ENCODE measurements around the gene TATDN2. TPM values are rescaled to one million over a fixed set of nuclear protein-coding genes. Genes with fewer than 3 reads are reported as not detected.

The TATDN2 gene
- total and polyA plus RNA-seq, 2 experiments from 2014 or later: 4.8 to 19.1 TPM

GRCh38 chr3:10278501-10278900 lies 30.2 kb downstream of the TATDN2 start:
- H3K27ac ChIP-seq (ENCODE audit: low read depth): no peak overlapping the region
- peaks cover 5% of the 10 kb centered on the region; the same call in 1 of the 2 replicates for H4K20me1 ChIP-seq (replicated peaks; ENCODE audit: insufficient read depth)
- no peaks in the 10 kb centered on the region for H3F3A ChIP-seq (replicated peaks; ENCODE audit: low read depth)
- peaks cover 5% of the 10 kb centered on the region for H3K27me3 Mint-ChIP-seq (ENCODE audit: insufficient read depth, low read depth, poor library complexity)
- H3K36me3 Mint-ChIP-seq (ENCODE audit: low read depth): peaks cover 47% of the 10 kb centered on the region
- no peak overlapping the region for H3K27ac Mint-ChIP-seq
- no peaks in the 10 kb centered on the region for H3K4me1 ChIP-seq (ENCODE audit: insufficient read depth)
- no peak overlapping the region for H3K4me3 ChIP-seq
- no peaks in the 10 kb centered on the region for H3K9me2 ChIP-seq (ENCODE audit: insufficient read depth)
- no peak for ATAC-seq
- no peak overlapping the region for H2AFZ ChIP-seq
- no peak for DNase-seq (ENCODE audit: low spot score)
- H3K27me3 ChIP-seq (ENCODE audit: insufficient read depth): no peaks in the 10 kb centered on the region
- H3K4me1 Mint-ChIP-seq: no peaks in the 10 kb centered on the region
- no peak overlapping the region for H3K4me2 ChIP-seq
- H3K79me2 ChIP-seq (replicated peaks; ENCODE audit: insufficient read depth): peaks cover 19% of the 10 kb centered on the region
- H3K9me3 Mint-ChIP-seq: no peaks in the 10 kb centered on the region
- peaks cover 10% of the 10 kb centered on the region; the same call in 1 of the 2 replicates for H3K36me3 ChIP-seq (ENCODE audit: insufficient read depth)
- TF ChIP-seq JUNB (IDR thresholded peaks at IDR 0.05; ENCODE audit: unreplicated experiment) (no peak), STAT1 (IDR thresholded peaks at IDR 0.05; ENCODE audit: unreplicated experiment) (no peak), NANOG (IDR thresholded peaks at IDR 0.05; ENCODE audit: borderline replicate concordance) (no peak), POLR2AphosphoS5 (IDR thresholded peaks at IDR 0.05; ENCODE audit: low read depth) (no peak), ZNF114 (CRISPR knock-in tag; IDR thresholded peaks at IDR 0.05) (no peak), CREB1 (CRISPR knock-in tag; IDR thresholded peaks at IDR 0.05; ENCODE audit: low read depth) (no peak), ZNF331 (CRISPR knock-in tag; IDR thresholded peaks at IDR 0.05; ENCODE audit: low read depth) (no peak), EZH2 (IDR thresholded peaks at IDR 0.05; ENCODE audit: low read depth, unreplicated experiment) (no peak), EZH2phosphoT487 (IDR thresholded peaks at IDR 0.05; ENCODE audit: unreplicated experiment) (no peak)
- TF ChIP-seq, protein P1, sequence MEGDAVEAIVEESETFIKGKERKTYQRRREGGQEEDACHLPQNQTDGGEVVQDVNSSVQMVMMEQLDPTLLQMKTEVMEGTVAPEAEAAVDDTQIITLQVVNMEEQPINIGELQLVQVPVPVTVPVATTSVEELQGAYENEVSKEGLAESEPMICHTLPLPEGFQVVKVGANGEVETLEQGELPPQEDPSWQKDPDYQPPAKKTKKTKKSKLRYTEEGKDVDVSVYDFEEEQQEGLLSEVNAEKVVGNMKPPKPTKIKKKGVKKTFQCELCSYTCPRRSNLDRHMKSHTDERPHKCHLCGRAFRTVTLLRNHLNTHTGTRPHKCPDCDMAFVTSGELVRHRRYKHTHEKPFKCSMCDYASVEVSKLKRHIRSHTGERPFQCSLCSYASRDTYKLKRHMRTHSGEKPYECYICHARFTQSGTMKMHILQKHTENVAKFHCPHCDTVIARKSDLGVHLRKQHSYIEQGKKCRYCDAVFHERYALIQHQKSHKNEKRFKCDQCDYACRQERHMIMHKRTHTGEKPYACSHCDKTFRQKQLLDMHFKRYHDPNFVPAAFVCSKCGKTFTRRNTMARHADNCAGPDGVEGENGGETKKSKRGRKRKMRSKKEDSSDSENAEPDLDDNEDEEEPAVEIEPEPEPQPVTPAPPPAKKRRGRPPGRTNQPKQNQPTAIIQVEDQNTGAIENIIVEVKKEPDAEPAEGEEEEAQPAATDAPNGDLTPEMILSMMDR (conservative IDR thresholded peaks at IDR 0.05; ENCODE audit: low read depth in 2 of 2): no peak
- TF ChIP-seq, protein P2, sequence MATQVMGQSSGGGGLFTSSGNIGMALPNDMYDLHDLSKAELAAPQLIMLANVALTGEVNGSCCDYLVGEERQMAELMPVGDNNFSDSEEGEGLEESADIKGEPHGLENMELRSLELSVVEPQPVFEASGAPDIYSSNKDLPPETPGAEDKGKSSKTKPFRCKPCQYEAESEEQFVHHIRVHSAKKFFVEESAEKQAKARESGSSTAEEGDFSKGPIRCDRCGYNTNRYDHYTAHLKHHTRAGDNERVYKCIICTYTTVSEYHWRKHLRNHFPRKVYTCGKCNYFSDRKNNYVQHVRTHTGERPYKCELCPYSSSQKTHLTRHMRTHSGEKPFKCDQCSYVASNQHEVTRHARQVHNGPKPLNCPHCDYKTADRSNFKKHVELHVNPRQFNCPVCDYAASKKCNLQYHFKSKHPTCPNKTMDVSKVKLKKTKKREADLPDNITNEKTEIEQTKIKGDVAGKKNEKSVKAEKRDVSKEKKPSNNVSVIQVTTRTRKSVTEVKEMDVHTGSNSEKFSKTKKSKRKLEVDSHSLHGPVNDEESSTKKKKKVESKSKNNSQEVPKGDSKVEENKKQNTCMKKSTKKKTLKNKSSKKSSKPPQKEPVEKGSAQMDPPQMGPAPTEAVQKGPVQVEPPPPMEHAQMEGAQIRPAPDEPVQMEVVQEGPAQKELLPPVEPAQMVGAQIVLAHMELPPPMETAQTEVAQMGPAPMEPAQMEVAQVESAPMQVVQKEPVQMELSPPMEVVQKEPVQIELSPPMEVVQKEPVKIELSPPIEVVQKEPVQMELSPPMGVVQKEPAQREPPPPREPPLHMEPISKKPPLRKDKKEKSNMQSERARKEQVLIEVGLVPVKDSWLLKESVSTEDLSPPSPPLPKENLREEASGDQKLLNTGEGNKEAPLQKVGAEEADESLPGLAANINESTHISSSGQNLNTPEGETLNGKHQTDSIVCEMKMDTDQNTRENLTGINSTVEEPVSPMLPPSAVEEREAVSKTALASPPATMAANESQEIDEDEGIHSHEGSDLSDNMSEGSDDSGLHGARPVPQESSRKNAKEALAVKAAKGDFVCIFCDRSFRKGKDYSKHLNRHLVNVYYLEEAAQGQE (IDR thresholded peaks at IDR 0.05; ENCODE audit: unreplicated experiment): no peak
- TF ChIP-seq, protein P3, sequence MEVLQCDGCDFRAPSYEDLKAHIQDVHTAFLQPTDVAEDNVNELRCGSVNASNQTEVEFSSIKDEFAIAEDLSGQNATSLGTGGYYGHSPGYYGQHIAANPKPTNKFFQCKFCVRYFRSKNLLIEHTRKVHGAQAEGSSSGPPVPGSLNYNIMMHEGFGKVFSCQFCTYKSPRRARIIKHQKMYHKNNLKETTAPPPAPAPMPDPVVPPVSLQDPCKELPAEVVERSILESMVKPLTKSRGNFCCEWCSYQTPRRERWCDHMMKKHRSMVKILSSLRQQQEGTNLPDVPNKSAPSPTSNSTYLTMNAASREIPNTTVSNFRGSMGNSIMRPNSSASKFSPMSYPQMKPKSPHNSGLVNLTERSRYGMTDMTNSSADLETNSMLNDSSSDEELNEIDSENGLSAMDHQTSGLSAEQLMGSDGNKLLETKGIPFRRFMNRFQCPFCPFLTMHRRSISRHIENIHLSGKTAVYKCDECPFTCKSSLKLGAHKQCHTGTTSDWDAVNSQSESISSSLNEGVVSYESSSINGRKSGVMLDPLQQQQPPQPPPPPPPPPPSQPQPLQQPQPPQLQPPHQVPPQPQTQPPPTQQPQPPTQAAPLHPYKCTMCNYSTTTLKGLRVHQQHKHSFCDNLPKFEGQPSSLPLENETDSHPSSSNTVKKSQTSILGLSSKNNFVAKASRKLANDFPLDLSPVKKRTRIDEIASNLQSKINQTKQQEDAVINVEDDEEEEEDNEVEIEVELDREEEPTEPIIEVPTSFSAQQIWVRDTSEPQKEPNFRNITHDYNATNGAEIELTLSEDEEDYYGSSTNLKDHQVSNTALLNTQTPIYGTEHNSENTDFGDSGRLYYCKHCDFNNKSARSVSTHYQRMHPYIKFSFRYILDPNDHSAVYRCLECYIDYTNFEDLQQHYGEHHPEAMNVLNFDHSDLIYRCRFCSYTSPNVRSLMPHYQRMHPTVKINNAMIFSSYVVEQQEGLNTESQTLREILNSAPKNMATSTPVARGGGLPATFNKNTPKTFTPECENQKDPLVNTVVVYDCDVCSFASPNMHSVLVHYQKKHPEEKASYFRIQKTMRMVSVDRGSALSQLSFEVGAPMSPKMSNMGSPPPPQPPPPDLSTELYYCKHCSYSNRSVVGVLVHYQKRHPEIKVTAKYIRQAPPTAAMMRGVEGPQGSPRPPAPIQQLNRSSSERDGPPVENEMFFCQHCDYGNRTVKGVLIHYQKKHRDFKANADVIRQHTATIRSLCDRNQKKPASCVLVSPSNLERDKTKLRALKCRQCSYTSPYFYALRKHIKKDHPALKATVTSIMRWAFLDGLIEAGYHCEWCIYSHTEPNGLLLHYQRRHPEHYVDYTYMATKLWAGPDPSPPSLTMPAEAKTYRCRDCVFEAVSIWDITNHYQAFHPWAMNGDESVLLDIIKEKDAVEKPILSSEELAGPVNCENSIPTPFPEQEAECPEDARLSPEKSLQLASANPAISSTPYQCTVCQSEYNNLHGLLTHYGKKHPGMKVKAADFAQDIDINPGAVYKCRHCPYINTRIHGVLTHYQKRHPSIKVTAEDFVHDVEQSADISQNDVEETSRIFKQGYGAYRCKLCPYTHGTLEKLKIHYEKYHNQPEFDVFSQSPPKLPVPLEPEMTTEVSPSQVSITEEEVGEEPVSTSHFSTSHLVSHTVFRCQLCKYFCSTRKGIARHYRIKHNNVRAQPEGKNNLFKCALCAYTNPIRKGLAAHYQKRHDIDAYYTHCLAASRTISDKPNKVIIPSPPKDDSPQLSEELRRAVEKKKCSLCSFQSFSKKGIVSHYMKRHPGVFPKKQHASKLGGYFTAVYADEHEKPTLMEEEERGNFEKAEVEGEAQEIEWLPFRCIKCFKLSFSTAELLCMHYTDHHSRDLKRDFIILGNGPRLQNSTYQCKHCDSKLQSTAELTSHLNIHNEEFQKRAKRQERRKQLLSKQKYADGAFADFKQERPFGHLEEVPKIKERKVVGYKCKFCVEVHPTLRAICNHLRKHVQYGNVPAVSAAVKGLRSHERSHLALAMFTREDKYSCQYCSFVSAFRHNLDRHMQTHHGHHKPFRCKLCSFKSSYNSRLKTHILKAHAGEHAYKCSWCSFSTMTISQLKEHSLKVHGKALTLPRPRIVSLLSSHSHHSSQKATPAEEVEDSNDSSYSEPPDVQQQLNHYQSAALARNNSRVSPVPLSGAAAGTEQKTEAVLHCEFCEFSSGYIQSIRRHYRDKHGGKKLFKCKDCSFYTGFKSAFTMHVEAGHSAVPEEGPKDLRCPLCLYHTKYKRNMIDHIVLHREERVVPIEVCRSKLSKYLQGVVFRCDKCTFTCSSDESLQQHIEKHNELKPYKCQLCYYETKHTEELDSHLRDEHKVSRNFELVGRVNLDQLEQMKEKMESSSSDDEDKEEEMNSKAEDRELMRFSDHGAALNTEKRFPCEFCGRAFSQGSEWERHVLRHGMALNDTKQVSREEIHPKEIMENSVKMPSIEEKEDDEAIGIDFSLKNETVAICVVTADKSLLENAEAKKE (CRISPR knock-in tag; IDR thresholded peaks at IDR 0.05): no peak
- H3K4me3 Mint-ChIP-seq: no peak overlapping the region

Measured in GM23338 (cell line).